Mononuclear cell (primary cell): ENCODE results near the gene UBR2. TPM values are rescaled to one million over a fixed set of nuclear protein-coding genes. Genes with fewer than 3 reads are reported as not detected.
"Not testable (repeated sequence)": the region's sequence is repeated elsewhere in the genome, so short reads cannot be mapped to it uniquely, and the experiment has no call there.

Experiments
- H3K27me3 ChIP-seq: 2 replicates; pipeline ENCODE4 v1.6.0; 2011; ENCODE audit warnings: low read length, control low read depth; ENCODE audit not compliant: insufficient read depth
- H3K4me1 ChIP-seq: 2 replicates; pipeline ENCODE4 v1.5.1; 2011; ENCODE audit warnings: mild to moderate bottlenecking, low read length, control low read depth; ENCODE audit not compliant: insufficient read depth
- H3K4me3 ChIP-seq: 2 replicates; pipeline ENCODE4 v1.5.1; 2011; ENCODE audit warnings: mild to moderate bottlenecking, low read length, moderate library complexity
- H3K9me3 ChIP-seq: 2 replicates; pipeline ENCODE4 v1.5.1; 2011; ENCODE audit warnings: low read depth, mild to moderate bottlenecking, control low read depth, low read length
- total RNA-seq: library from RNA; depleted of rRNA; stranded (reverse); fragments of >200 nt; gene quantifications from one replicate; pipeline ENCODE4 v1.2.3, GENCODE V29; 2012

The UBR2 gene
- total RNA-seq, 1 donor: 25.2 TPM

DNA sequence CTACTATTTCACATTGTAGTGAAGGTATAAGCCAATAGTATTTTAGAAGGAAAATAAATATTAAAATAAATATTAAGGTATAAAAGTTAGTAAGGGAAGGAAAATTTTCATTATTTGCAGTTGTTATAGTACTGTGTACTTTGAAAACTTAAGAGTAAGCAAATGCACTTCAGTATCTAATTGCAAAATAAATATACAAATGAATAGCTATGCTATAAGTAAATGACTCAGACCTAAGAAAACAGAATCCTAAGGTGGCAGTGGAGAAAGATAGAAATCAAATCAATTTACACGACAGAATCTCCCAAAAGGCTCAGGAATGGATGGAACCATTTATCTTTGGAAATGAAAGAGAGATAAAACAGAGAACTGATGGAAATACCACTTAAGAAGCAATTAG is 24.7 kb upstream of the UBR2 start:
- H3K9me3 ChIP-seq: no peaks in the 10 kb centered on the region
- H3K27me3 ChIP-seq: no peaks in the 10 kb centered on the region
- H3K4me1 ChIP-seq: peaks cover 11% of the 10 kb centered on the region
- no peak overlapping the region for H3K4me3 ChIP-seq

- H3K4me1 ChIP-seq: peaks cover 26% of the 10 kb centered on the region
- H3K4me3 ChIP-seq: no peak overlapping the region
- no peaks in the 10 kb centered on the region for H3K9me3 ChIP-seq
- H3K27me3 ChIP-seq: no peaks in the 10 kb centered on the region
These were observed 18.5 kb upstream of the UBR2 start for GRCh38 chr6:42545226-42545773.

GRCh38 chr6:42547407-42548329 is 16.2 kb upstream of the UBR2 start:
- Histone ChIP-seq H3K4me1 (peaks cover 26% of the 10 kb centered on the region), H3K27me3 (no peaks in the 10 kb centered on the region), H3K4me3 (peak overlapping the region; percentile 38), H3K9me3 (no peaks in the 10 kb centered on the region)

DNA sequence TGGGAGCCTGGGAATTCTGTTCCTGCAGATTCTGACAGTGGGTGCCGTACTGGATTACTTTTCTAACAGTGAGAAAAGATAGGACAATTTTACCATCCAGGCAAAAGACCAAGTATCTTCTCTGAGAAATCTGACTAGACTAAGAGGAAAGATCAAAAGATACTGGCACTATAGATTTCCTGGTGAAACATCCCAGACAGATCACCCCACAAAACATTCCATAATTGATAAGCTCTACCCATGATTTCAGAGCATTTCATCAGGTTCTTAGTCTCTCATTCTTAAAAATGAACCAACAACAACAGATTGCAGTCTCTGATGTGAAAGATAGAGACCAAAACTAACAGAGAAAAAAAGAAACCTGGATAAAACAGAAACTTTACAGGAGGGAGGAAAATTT is 13.6 kb upstream of the UBR2 start:
- Histone ChIP-seq H3K4me3 (no peak overlapping the region), H3K4me1 (peaks cover 23% of the 10 kb centered on the region), H3K9me3 (no peaks in the 10 kb centered on the region), H3K27me3 (no peaks in the 10 kb centered on the region)

DNA sequence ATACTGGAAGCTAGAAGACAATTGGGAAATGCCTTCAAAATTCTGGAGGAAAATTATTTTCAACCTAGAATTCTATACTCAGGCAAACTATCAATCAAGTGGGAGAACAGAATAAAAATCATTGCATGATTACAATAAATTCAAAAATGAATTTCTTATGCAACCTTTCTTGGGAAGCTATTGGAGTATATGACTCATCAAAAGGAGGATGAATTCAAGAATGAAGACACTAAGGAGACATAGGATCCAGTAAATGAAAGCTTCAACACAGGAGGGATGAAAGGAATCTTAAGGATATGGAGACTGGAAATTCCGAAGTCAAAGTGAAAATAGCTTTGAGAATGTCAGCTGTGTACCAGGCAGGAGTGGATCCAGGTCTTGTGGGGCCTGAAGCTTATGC is 12.6 kb upstream of the UBR2 start:
- H3K9me3 ChIP-seq: no peaks in the 10 kb centered on the region
- no peaks in the 10 kb centered on the region for H3K27me3 ChIP-seq
- no peak overlapping the region for H3K4me3 ChIP-seq
- peaks cover 17% of the 10 kb centered on the region for H3K4me1 ChIP-seq

GRCh38 chr6:42552380-42552779 is 11.4 kb upstream of the UBR2 start:
- Histone ChIP-seq H3K4me1 (peaks cover 11% of the 10 kb centered on the region), H3K4me3 (no peak overlapping the region)

GRCh38 chr6:42555477-42556457 is 8.1 kb upstream of the UBR2 start:
- Histone ChIP-seq H3K27me3 (no peaks in the 10 kb centered on the region), H3K4me3 (no peak overlapping the region), H3K9me3 (no peaks in the 10 kb centered on the region), H3K4me1 (peaks cover 4% of the 10 kb centered on the region)

More at GRCh38 chr6:42552380-42552779, 11.4 kb upstream of the UBR2 start:
- Histone ChIP-seq H3K9me3 (no peaks in the 10 kb centered on the region), H3K27me3 (no peaks in the 10 kb centered on the region)

DNA sequence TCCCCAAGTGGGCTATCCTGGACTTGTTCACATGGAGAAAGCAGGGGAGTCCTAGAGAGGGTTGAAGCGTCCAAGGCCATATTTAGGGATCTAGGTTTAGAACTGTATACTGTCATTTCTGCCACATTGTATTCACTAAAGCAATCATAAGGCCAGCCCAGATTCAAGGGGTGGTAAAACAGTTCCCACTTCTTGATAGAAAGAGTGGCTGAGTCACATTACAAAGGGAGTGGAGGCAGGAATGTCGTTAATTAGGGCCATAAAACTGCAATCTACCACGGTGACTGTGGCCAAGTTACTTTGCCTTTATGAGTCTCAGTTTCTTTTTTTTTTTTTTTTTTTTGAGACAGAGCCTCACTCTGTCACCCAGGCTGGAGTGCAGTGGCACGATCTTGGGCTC is 7.4 kb upstream of the UBR2 start:
- Histone ChIP-seq H3K4me3 (no peak overlapping the region), H3K27me3 (no peaks in the 10 kb centered on the region), H3K4me1 (peaks cover 4% of the 10 kb centered on the region), H3K9me3 (no peaks in the 10 kb centered on the region)

DNA sequence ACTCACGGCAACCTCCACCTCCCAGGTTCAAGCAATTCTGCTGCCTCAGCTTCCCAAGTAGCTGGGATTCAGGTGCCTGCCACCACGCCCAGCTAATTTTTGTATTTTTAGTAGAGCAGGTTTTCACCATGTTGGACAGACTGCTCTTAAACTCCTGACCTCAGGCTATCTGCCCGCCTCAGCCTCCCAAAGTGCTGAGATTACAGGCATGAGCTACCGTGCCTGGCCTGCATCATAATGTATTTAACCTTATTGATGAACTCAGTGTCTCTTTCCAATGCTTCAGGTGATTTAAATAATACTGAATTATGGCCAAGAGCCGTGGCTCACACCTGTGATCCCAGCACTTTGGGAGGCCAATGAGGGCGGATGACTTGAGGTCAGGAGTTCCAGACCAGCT is 4.6 kb upstream of the UBR2 start:
- not testable (repeated sequence) for H3K4me1 ChIP-seq, H3K9me3 ChIP-seq, H3K4me3 ChIP-seq, H3K27me3 ChIP-seq

- Histone ChIP-seq H3K4me1 (peaks cover 24% of the 10 kb centered on the region), H3K4me3 (no peak overlapping the region), H3K9me3 (no peaks in the 10 kb centered on the region), H3K27me3 (no peaks in the 10 kb centered on the region)
These were observed 1.8 kb upstream of the UBR2 start for GRCh38 chr6:42561986-42562385.

- Histone ChIP-seq H3K4me1 (peaks cover 33% of the 10 kb centered on the region), H3K27me3 (no peaks in the 10 kb centered on the region), H3K4me3 (no peak overlapping the region), H3K9me3 (no peaks in the 10 kb centered on the region)
These were observed 932 bp upstream of the UBR2 start for GRCh38 chr6:42562788-42563405.

DNA sequence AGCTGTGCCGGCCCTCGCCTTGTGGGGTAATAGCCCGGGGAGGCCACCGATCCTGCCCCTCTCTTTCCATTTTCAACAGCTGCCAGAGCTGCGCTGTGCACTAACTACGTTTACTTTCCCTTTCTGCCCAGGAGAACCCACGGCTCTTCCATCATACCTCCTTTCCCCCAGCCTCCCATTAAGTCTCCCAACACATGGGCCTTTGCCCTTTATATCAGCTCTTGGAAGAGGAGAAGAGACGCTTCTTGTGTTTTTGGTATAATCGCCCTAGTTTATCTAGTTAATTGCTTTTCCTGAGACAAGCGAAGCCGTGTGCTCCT is 637 bp downstream of the UBR2 start:
- Histone ChIP-seq H3K4me3 (peak overlapping the region; percentile 98), H3K27me3 (no peaks in the 10 kb centered on the region), H3K9me3 (no peaks in the 10 kb centered on the region), H3K4me1 (peaks cover 45% of the 10 kb centered on the region)

GRCh38 chr6:42565823-42566613 is 2.2 kb downstream of the UBR2 start:
- Histone ChIP-seq H3K9me3 (no peaks in the 10 kb centered on the region), H3K4me3 (peak overlapping the region; percentile 98), H3K4me1 (peaks cover 58% of the 10 kb centered on the region), H3K27me3 (no peaks in the 10 kb centered on the region)

DNA sequence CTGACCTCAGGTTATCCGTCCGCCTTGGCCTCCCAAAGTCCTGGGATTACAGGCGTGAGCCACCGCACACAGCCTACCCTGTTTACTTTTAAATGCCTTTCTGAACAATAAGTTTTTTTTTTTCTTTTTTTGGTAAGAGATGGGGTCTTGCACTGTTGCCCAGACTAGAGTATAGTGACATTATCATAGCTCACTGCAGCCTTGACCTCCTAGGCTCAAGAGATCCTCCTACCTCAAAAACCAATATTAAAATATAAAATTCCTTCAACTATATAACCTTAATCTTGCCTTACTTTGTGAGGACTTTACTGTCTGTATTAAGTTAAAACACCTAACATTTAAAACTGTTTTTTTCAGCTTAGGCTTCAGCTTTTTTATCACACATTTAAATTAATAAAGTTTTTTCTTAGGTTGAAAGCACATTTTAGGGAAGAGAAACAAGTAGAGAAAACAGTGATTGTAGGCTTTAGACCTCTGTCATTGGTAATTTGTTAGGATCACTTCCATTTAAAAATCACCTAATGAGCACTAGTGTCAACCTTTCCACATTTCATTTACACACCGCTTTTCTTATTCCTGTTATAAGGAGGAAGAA is 2.9 kb downstream of the UBR2 start:
- Histone ChIP-seq H3K9me3 (no peaks in the 10 kb centered on the region), H3K4me1 (peaks cover 64% of the 10 kb centered on the region), H3K27me3 (no peaks in the 10 kb centered on the region), H3K4me3 (no peak overlapping the region)
